ENCODE measurements around the gene SSTR3. TPM values are rescaled to one million over a fixed set of nuclear protein-coding genes. Genes with fewer than 3 reads are reported as not detected.

Gene SSTR3
- total RNA-seq, 4 donors from 2014 or later: 0.12 to 0.28 TPM; not detected in 2

- TF ChIP-seq CTCF (IDR thresholded peaks at IDR 0.05): no peak
- DNase-seq (ENCODE audit: low spot score) (no peak), ATAC-seq (ENCODE audit: low FRiP score) (no peak)
Observed at GRCh38 chr22:37161443-37161842, 50.8 kb downstream of the SSTR3 start.

GRCh38 chr22:37160027-37160426 is 52.2 kb downstream of the SSTR3 start:
- ATAC-seq (ENCODE audit: low FRiP score) (no peak), DNase-seq (ENCODE audit: low spot score) (no peak)
- no peak for TF ChIP-seq CTCF (IDR thresholded peaks at IDR 0.05)

GRCh38 chr22:37158963-37159290 is 53.4 kb downstream of the SSTR3 start:
- DNase-seq (ENCODE audit: low spot score) (no peak), ATAC-seq (ENCODE audit: low FRiP score) (no peak)
- TF ChIP-seq CTCF (IDR thresholded peaks at IDR 0.05): no peak

- ATAC-seq (ENCODE audit: low FRiP score) (no peak), DNase-seq (ENCODE audit: low spot score) (no peak)
- no peak for TF ChIP-seq CTCF (IDR thresholded peaks at IDR 0.05)
Observed at GRCh38 chr22:37157516-37158285, 54.6 kb downstream of the SSTR3 start.

- ATAC-seq (ENCODE audit: low FRiP score): no peak
- TF ChIP-seq CTCF (IDR thresholded peaks at IDR 0.05): no peak
- DNase-seq (ENCODE audit: low spot score): no peak
Observed at GRCh38 chr22:37156686-37157435, 55.4 kb downstream of the SSTR3 start.

GRCh38 chr22:37155971-37156370 is 56.3 kb downstream of the SSTR3 start:
- no peak for TF ChIP-seq CTCF (IDR thresholded peaks at IDR 0.05)
- no peak for ATAC-seq (ENCODE audit: low FRiP score)
- no peak for DNase-seq (ENCODE audit: low spot score)
